ENCODE measurements around the gene ARRDC2.

GRCh38 chr19:18059297-18059696 is 51.3 kb downstream of the ARRDC2 start:
- TF ChIP-seq EZH2 (IDR thresholded peaks at IDR 0.05; ENCODE audit: insufficient read depth, poor library complexity, severe bottlenecking) (no peak), EZH2phosphoT487 (IDR thresholded peaks at IDR 0.05; ENCODE audit: insufficient read depth, low read depth) (no peak)

All from GM23248 (cell line).